H1 (cell line): Measurements from ENCODE around the gene P4HB. TPM values are rescaled to one million over a fixed set of nuclear protein-coding genes. Genes with fewer than 3 reads are reported as not detected.

ENCODE experiments used
- CTCF ChIP-seq, 3 experiments: IDR thresholded peaks; 1 replicate in 2 of 3; 2 replicates in 1 of 3; pipeline versions ENCODE4 v1.5.1 to v1.6.1; 2011; ENCODE audit warnings: low read length in 3 of 3, mild to moderate bottlenecking in 3 of 3, inconsistent platforms in 2 of 3, low read depth in 1 of 3, moderate library complexity in 1 of 3; ENCODE audit not compliant: insufficient read depth in 1 of 3; ENCODE audit errors: control extremely low read depth in 1 of 3
- GTF2F1 ChIP-seq: IDR thresholded peaks from 2 replicates; pipeline ENCODE4 v1.6.1; 2012; ENCODE audit warnings: low read depth, low read length, improper control_type of control experiment, borderline replicate concordance
- polyA plus RNA-seq, 7 experiments: library from polyadenylated mRNA; depleted of rRNA in 3 of 7; stranded (reverse) in 5 of 7; unstranded in 2 of 7; fragments of >200 nt in 5 of 7; fragments of 200-250 nt in 2 of 7; gene quantifications; 1 replicate in 5 of 7; 2 replicates in 1 of 7; 4 replicates in 1 of 7; pipeline versions ENCODE4 v1.2.1 to v1.2.3, GENCODE V29; 2011 to 2013; ENCODE audit warnings: missing spikeins in 2 of 7, mixed read lengths in 2 of 7
- total RNA-seq: library from RNA; stranded (reverse); fragmentation: NEBNext Ultra II Directional; extraction: Animal tissue kit (Norgen Biotek cat#: 25700); gene quantifications from 2 replicates; pipeline ENCODE4 v1.2.1, GENCODE V29; 2021

The P4HB gene
- total and polyA plus RNA-seq, 2 of the 8 experiments (the other 6 are each of a cell fraction or from before 2014, with no cell fraction given) = 41.4 to 379 TPM

DNA sequence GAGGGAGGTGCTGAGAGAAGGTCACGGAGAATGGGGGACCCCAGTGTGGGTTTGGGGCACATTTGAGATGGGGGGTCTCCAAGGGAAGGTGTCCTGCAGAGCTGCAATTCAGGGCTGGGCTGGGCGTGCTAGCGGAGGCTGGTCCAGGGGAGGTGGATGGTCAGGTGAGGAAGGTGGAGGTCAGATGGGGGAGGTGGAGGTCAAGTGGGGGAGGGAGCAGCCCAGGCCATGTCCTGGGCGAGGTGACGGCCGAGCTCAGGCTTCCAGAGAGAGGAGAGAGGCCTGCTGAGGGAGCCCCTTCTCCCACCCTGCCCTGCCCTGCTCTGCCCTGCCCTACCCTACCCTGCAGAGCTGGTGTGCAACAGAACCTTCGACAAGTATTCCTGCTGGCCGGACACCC is 49.9 kb downstream of the P4HB start (continued):
- TF ChIP-seq CTCF (IDR thresholded peaks at IDR 0.05; ENCODE audit: control extremely low read depth in 1 of 3, insufficient read depth in 1 of 3, low read depth in 1 of 3, low read length in 3 of 3) (no peak), GTF2F1 (no peak)
